Keratinocyte (primary cell): ENCODE results near the gene ZNF423. TPM values are rescaled to one million over a fixed set of nuclear protein-coding genes. Genes with fewer than 3 reads are reported as not detected.

Experiments used
- DNase-seq: peaks from one replicate; pipeline ENCODE4 v3.0.0-alpha.2; 2011; ENCODE audit warnings: low read depth, missing footprints, low spot score
- FAIRE-seq: peaks from 2 replicates; lab custom pipeline; 2011; peaks lifted over from hg19 to GRCh38; lab: Jason Lieb, UNC
- H2AFZ ChIP-seq: 2 replicates; pipeline ENCODE4 v1.6.0; 2012; ENCODE audit warnings: low read length, control low read depth, inconsistent platforms; ENCODE audit not compliant: control insufficient read depth
- H3K27ac ChIP-seq: 2 replicates; pipeline ENCODE4 v1.5.1; 2011; ENCODE audit warnings: low read length; ENCODE audit not compliant: control insufficient read depth, insufficient read depth
- H3K27me3 ChIP-seq: 3 replicates; pipeline ENCODE4 v1.6.0; 2011; ENCODE audit warnings: low read length; ENCODE audit not compliant: control insufficient read depth, insufficient read depth; ENCODE audit errors: extremely low read depth
- H3K36me3 ChIP-seq, 2 experiments: 2 replicates in 1 of 2; 3 replicates in 1 of 2; pipeline ENCODE4 v1.5.1; 2011; ENCODE audit warnings: low read length in 2 of 2, mild to moderate bottlenecking in 1 of 2; ENCODE audit not compliant: control insufficient read depth in 2 of 2, insufficient read depth in 2 of 2; ENCODE audit errors: extremely low read depth in 1 of 2
- H3K4me1 ChIP-seq: 3 replicates; pipeline ENCODE4 v1.5.1; 2011; ENCODE audit warnings: low read length; ENCODE audit not compliant: control insufficient read depth, insufficient read depth; ENCODE audit errors: extremely low read depth
- H3K4me2 ChIP-seq: 3 replicates; pipeline ENCODE4 v1.6.0; 2011; ENCODE audit warnings: low read depth, low read length; ENCODE audit not compliant: control insufficient read depth, insufficient read depth; ENCODE audit errors: extremely low read depth
- H3K4me3 ChIP-seq, 3 experiments: fragments of 200-600 bp in 1 of 3; sonication (generic) in 1 of 3; 2 replicates in 2 of 3; 3 replicates in 1 of 3; pipeline ENCODE4 v1.5.1; 2011 to 2016; ENCODE audit warnings: low read length in 3 of 3, mild to moderate bottlenecking in 3 of 3, control low read depth in 2 of 3, inconsistent platforms in 1 of 3, low read depth in 1 of 3, mixed read lengths in 1 of 3, mixed run types in 1 of 3, moderate library complexity in 1 of 3; ENCODE audit not compliant: control insufficient read depth in 2 of 3, insufficient read depth in 2 of 3; ENCODE audit errors: extremely low read depth in 1 of 3
- H3K79me2 ChIP-seq: 2 replicates; pipeline ENCODE4 v1.6.0; 2012; ENCODE audit warnings: low read length; ENCODE audit not compliant: control insufficient read depth, insufficient read depth
- H3K9ac ChIP-seq: 3 replicates; pipeline ENCODE4 v1.6.0; 2011; ENCODE audit warnings: low read length; ENCODE audit not compliant: control insufficient read depth, insufficient read depth; ENCODE audit errors: extremely low read depth
- H3K9me1 ChIP-seq: 3 replicates; pipeline ENCODE4 v1.6.0; 2011; ENCODE audit warnings: low read length; ENCODE audit not compliant: control insufficient read depth, insufficient read depth; ENCODE audit errors: extremely low read depth
- H3K9me3 ChIP-seq: 2 replicates; pipeline ENCODE4 v1.5.1; 2012; ENCODE audit warnings: low read depth, low read length; ENCODE audit not compliant: control insufficient read depth
- H4K20me1 ChIP-seq: 3 replicates; pipeline ENCODE4 v1.6.0; 2011; ENCODE audit warnings: low read length; ENCODE audit not compliant: control insufficient read depth, insufficient read depth; ENCODE audit errors: extremely low read depth
- CTCF ChIP-seq, 3 experiments: IDR thresholded peaks in 1 of 3; conservative IDR thresholded peaks in 1 of 3; optimal IDR thresholded peaks in 1 of 3; 2 replicates in 2 of 3; 3 replicates in 1 of 3; pipeline versions ENCODE3 to v1.5.1; 2011; ENCODE audit warnings: low read length in 3 of 3, mild to moderate bottlenecking in 3 of 3, moderate library complexity in 2 of 3, control low read depth in 1 of 3, inconsistent platforms in 1 of 3; ENCODE audit not compliant: insufficient read depth in 2 of 3; ENCODE audit errors: extremely low read depth in 1 of 3
- EZH2 ChIP-seq: IDR thresholded peaks from one replicate; pipeline ENCODE4 v1.6.1; 2012; ENCODE audit warnings: inconsistent platforms, mild to moderate bottlenecking, low read length, moderate library complexity
- dilution Hi-C: fragments of 300-500 bp; cut with MboI; formaldehyde crosslinking; loops from one replicate; pipeline ENCODE4 v1.7.0; 2020; ENCODE audit warnings: low sequenced_read_pairs; ENCODE audit not compliant: extremely low pct_ligation_motif_present
- polyA plus RNA-seq, 5 experiments: library from polyadenylated mRNA; depleted of rRNA in 3 of 5; stranded (reverse) in 3 of 5; stranded (forward) in 1 of 5; unstranded in 1 of 5; fragments of >200 nt; gene quantifications; 1 replicate in 1 of 5; 2 replicates in 3 of 5; 3 replicates in 1 of 5; pipeline versions ENCODE4 v1.2.1 to v1.2.3, GENCODE V29; 2011 to 2012; ENCODE audit warnings: missing spikeins in 2 of 5, low read depth in 1 of 5, low replicate concordance in 1 of 5

Gene ZNF423
- polyA plus RNA-seq, 1 donor (not counting 4 experiments of a cell fraction or from before 2014, with no cell fraction given): 0.05 TPM

GRCh38 chr16:49610983-49611382, 244.9 kb downstream of the ZNF423 start:
- no peak for DNase-seq

GRCh38 chr16:49608779-49609178, 247.1 kb downstream of the ZNF423 start:
- FAIRE-seq (no peak), DNase-seq (no peak)
- H3K9ac ChIP-seq: no peak overlapping the region
- no peak overlapping the region for H3K4me3 ChIP-seq
- H3K27me3 ChIP-seq: no peaks in the 10 kb centered on the region
- H3K27ac ChIP-seq: no peak overlapping the region
- H3K4me2 ChIP-seq: no peak overlapping the region
- H3K9me1 ChIP-seq: no peaks in the 10 kb centered on the region
- H3K79me2 ChIP-seq: no peaks in the 10 kb centered on the region
- dilution Hi-C loops: no loop called here
- H3K9me3 ChIP-seq: no peaks in the 10 kb centered on the region
- H2AFZ ChIP-seq: no peak overlapping the region
- no peaks in the 10 kb centered on the region for H3K4me1 ChIP-seq
- H4K20me1 ChIP-seq: no peaks in the 10 kb centered on the region
- TF ChIP-seq EZH2: no peak
- peak; percentile 27 to 41 (median 36) for TF ChIP-seq CTCF (optimal IDR thresholded peaks at IDR 0.05 in 1 of 3, IDR thresholded peaks at IDR 0.05 in 1 of 3, conservative IDR thresholded peaks at IDR 0.05 in 1 of 3; ENCODE audit: extremely low read depth in 1 of 3, insufficient read depth in 2 of 3, low read length in 3 of 3)
- H3K36me3 ChIP-seq: no peaks in the 10 kb centered on the region

More at GRCh38 chr16:49610983-49611382, 244.9 kb downstream of the ZNF423 start:
- dilution Hi-C loops: no loop called here
- TF ChIP-seq CTCF (optimal IDR thresholded peaks at IDR 0.05 in 1 of 3, IDR thresholded peaks at IDR 0.05 in 1 of 3, conservative IDR thresholded peaks at IDR 0.05 in 1 of 3; ENCODE audit: extremely low read depth in 1 of 3, insufficient read depth in 2 of 3, low read length in 3 of 3): no peak
- TF ChIP-seq EZH2: no peak
- Histone ChIP-seq H2AFZ (no peak overlapping the region), H3K4me3 (no peak overlapping the region), H3K9me1 (no peaks in the 10 kb centered on the region), H3K9me3 (no peaks in the 10 kb centered on the region), H3K27me3 (no peaks in the 10 kb centered on the region), H3K4me1 (no peaks in the 10 kb centered on the region), H3K4me2 (no peak overlapping the region), H3K9ac (no peak overlapping the region), H3K36me3 (no peaks in the 10 kb centered on the region), H3K27ac (no peak overlapping the region), H4K20me1 (no peaks in the 10 kb centered on the region), H3K79me2 (no peaks in the 10 kb centered on the region)
- FAIRE-seq: no peak
